ENCODE data around the gene PPP2R5C.

DNA sequence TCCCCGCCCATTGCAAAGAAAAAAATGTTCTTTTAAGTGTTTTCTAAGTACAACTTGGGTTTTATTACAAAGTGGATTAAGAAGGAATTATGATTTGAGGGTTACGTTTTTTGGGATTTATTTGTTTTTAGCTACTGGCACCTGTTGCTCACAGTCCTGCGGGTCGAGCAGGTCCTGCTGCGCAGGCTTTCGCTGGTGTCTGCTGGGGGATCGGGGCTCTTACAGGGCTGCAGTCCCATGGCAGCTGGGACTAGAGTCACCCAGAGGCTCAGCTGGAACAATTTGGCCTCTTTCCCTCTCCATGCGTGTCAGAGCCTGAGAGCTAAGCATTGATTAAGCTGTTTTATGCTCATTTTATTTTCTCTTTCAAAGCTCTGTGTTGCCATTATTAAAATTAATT lies 147.3 kb downstream of the PPP2R5C start:
- TF ChIP-seq, protein P1, sequence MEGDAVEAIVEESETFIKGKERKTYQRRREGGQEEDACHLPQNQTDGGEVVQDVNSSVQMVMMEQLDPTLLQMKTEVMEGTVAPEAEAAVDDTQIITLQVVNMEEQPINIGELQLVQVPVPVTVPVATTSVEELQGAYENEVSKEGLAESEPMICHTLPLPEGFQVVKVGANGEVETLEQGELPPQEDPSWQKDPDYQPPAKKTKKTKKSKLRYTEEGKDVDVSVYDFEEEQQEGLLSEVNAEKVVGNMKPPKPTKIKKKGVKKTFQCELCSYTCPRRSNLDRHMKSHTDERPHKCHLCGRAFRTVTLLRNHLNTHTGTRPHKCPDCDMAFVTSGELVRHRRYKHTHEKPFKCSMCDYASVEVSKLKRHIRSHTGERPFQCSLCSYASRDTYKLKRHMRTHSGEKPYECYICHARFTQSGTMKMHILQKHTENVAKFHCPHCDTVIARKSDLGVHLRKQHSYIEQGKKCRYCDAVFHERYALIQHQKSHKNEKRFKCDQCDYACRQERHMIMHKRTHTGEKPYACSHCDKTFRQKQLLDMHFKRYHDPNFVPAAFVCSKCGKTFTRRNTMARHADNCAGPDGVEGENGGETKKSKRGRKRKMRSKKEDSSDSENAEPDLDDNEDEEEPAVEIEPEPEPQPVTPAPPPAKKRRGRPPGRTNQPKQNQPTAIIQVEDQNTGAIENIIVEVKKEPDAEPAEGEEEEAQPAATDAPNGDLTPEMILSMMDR (IDR thresholded peaks at IDR 0.05; ENCODE audit: low read depth, low read length, poor library complexity, severe bottlenecking): no peak
- no peak for TF ChIP-seq EZH2phosphoT487 (IDR thresholded peaks at IDR 0.05; ENCODE audit: borderline replicate concordance, low read length)

Data from DOHH2 (cell line).